IMR-90 (cell line): ENCODE data around the gene C11orf54. TPM values are rescaled to one million over a fixed set of nuclear protein-coding genes. Genes with fewer than 3 reads are reported as not detected.
"Not testable (repeated sequence)": the region's sequence is repeated elsewhere in the genome, so short reads cannot be mapped to it uniquely, and the experiment has no call there.

ENCODE experiments used
- ATAC-seq: fragments of 200-7000 bp; cut with Tn5 transposase; 2 replicates; pipeline ENCODE4 v1.9.1; 2020; ENCODE audit warnings: low read depth, mild to moderate bottlenecking, moderate library complexity
- BruUV-seq: library from RNA; stranded (reverse); fragments of 400-500 nt; replicated peaks from 2 replicates; lab custom pipeline; 2021; lab: Mats Ljungman, UMichigan
- CTCF ChIA-PET: fragments of 300-600 bp; formaldehyde crosslinking; extraction: SDS; loops from one replicate; lab custom pipeline; 2021; ENCODE audit warnings: antibody characterized with exemption; lab: Yijun Ruan, JAX
- POLR2A ChIA-PET: fragments of 300-600 bp; sonication (Branson Sonifier 250); formaldehyde crosslinking; loops from one replicate; lab custom pipeline; 2022; ENCODE audit warnings: antibody characterized with exemption; ENCODE audit not compliant: unreplicated experiment; lab: Charles Lee
- DNase-seq: peaks from one replicate; pipeline ENCODE4 v3.0.0; 2013
- H2AFZ ChIP-seq: replicated peaks from 2 replicates; pipeline ENCODE3; 2013; ENCODE audit warnings: low read length, mild to moderate bottlenecking; ENCODE audit not compliant: poor library complexity
- H2AK5ac ChIP-seq: 2 replicates; pipeline ENCODE4 v1.6.1; 2013; ENCODE audit warnings: low read depth, low read length, inconsistent platforms
- H2AK9ac ChIP-seq: replicated peaks from 2 replicates; pipeline ENCODE3; 2013; ENCODE audit warnings: mild to moderate bottlenecking, low read depth, low read length, moderate library complexity; ENCODE audit not compliant: poor library complexity
- H2BK120ac ChIP-seq: 2 replicates; pipeline ENCODE4 v1.6.1; 2013; ENCODE audit warnings: low read depth, low read length, inconsistent platforms
- H2BK15ac ChIP-seq: 3 replicates; pipeline ENCODE4 v1.6.1; 2013; ENCODE audit warnings: low read depth, low read length, inconsistent platforms
- H2BK20ac ChIP-seq: 2 replicates; pipeline ENCODE4 v1.6.1; 2013; ENCODE audit warnings: low read depth, mild to moderate bottlenecking, inconsistent platforms, low read length, moderate library complexity
- H2BK5ac ChIP-seq: 2 replicates; pipeline ENCODE4 v1.6.1; 2013; ENCODE audit warnings: mild to moderate bottlenecking, low read depth, low read length, inconsistent platforms; ENCODE audit not compliant: poor library complexity, severe bottlenecking
- H3K14ac ChIP-seq: replicated peaks from 2 replicates; pipeline ENCODE4 v1.6.1; 2013; ENCODE audit warnings: low read depth, low read length, inconsistent platforms
- H3K18ac ChIP-seq: 2 replicates; pipeline ENCODE4 v1.6.1; 2013; ENCODE audit warnings: low read depth, low read length, control low read depth
- H3K23ac ChIP-seq: 2 replicates; pipeline ENCODE4 v1.6.1; 2013; ENCODE audit warnings: low read depth, low read length, inconsistent platforms
- H3K27ac ChIP-seq: 2 replicates; pipeline ENCODE4 v1.5.1; 2013; ENCODE audit warnings: mild to moderate bottlenecking, control low read depth, low read length; ENCODE audit not compliant: insufficient read depth
- H3K27me3 ChIP-seq: 2 replicates; pipeline ENCODE4 v1.6.1; 2013; ENCODE audit warnings: low read length; ENCODE audit not compliant: control insufficient read depth, insufficient read depth
- H3K36me3 ChIP-seq: 2 replicates; pipeline ENCODE4 v1.6.1; 2013; ENCODE audit warnings: low read length, mixed read lengths; ENCODE audit not compliant: control insufficient read depth, insufficient read depth
- H3K4ac ChIP-seq: 2 replicates; pipeline ENCODE4 v1.6.1; 2013; ENCODE audit warnings: low read depth, low read length, inconsistent platforms
- H3K4me1 ChIP-seq: 2 replicates; pipeline ENCODE4 v1.6.1; 2013; ENCODE audit warnings: low read length, mixed read lengths; ENCODE audit not compliant: control insufficient read depth, insufficient read depth
- H3K4me2 ChIP-seq: 2 replicates; pipeline ENCODE4 v1.6.1; 2013; ENCODE audit warnings: low read depth, mild to moderate bottlenecking, control low read depth, low read length, moderate library complexity
- H3K4me3 ChIP-seq: 2 replicates; pipeline ENCODE4 v1.5.1; 2013; ENCODE audit warnings: low read depth, mild to moderate bottlenecking, control low read depth, low read length, moderate library complexity; ENCODE audit not compliant: insufficient read depth
- H3K56ac ChIP-seq: 2 replicates; pipeline ENCODE4 v1.6.1; 2013; ENCODE audit warnings: low read length, inconsistent platforms; ENCODE audit not compliant: insufficient read depth; ENCODE audit errors: extremely low read depth
- H3K79me1 ChIP-seq, 2 experiments: 2 replicates each; pipeline ENCODE4 v1.6.1; 2013; ENCODE audit warnings: low read length in 2 of 2, inconsistent platforms in 1 of 2, low read depth in 1 of 2
- H3K9ac ChIP-seq: 2 replicates; pipeline ENCODE4 v1.6.1; 2013; ENCODE audit warnings: low read depth, low read length, control low read depth
- H3K9me1 ChIP-seq: 2 replicates; pipeline ENCODE4 v1.6.1; 2013; ENCODE audit warnings: low read length, inconsistent platforms; ENCODE audit not compliant: insufficient read depth
- H3K9me3 ChIP-seq: 2 replicates; pipeline ENCODE4 v1.6.1; 2013; ENCODE audit warnings: low read length; ENCODE audit not compliant: control insufficient read depth, insufficient read depth
- H4K20me1 ChIP-seq: 2 replicates; pipeline ENCODE4 v1.6.1; 2013; ENCODE audit warnings: low read length, inconsistent platforms; ENCODE audit not compliant: insufficient read depth
- H4K5ac ChIP-seq: 2 replicates; pipeline ENCODE4 v1.6.1; 2013; ENCODE audit warnings: mild to moderate bottlenecking, low read depth, low read length, control low read depth
- H4K8ac ChIP-seq, 2 experiments: 2 replicates each; pipeline ENCODE4 v1.6.1; 2013; ENCODE audit warnings: low read depth in 2 of 2, low read length in 2 of 2, control low read depth in 1 of 2, inconsistent platforms in 1 of 2
- H4K91ac ChIP-seq: 2 replicates; pipeline ENCODE4 v1.6.1; 2013; ENCODE audit warnings: low read depth, low read length, inconsistent platforms; ENCODE audit not compliant: insufficient read depth
- USF2 ChIP-seq: fragments of 150-350 bp; IDR thresholded peaks from 2 replicates; pipeline ENCODE4 v1.6.1; 2017; ENCODE audit warnings: mild to moderate bottlenecking, antibody characterized with exemption, low read length, low read depth
- WGBS, 2 experiments: methylation state at CpG; one replicate each; pipeline versions ENCODE4 v1.1.5 to v1.1.7; 2013; ENCODE audit warnings: missing lambda C conversion rate in 2 of 2; ENCODE audit not compliant: insufficient read length in 1 of 2; ENCODE audit errors: extremely low coverage in 2 of 2; 5-methylcytosine and 5-hydroxymethylcytosine counted together
- dilution Hi-C: fragments of 300-500 bp; cut with HindIII; formaldehyde crosslinking; loops from one replicate; pipeline ENCODE4 v1.14.3; 2018; ENCODE audit warnings: low sequenced_read_pairs; ENCODE audit not compliant: unreplicated experiment
- in situ Hi-C: fragments of 300-500 bp; cut with MboI; formaldehyde crosslinking; loops from 3 replicates; pipeline ENCODE4 v1.14.3; 2019; ENCODE audit warnings: low sequenced_read_pairs, inconsistent platforms, mixed read lengths
- intact Hi-C: fragments of 100-400 bp; cut with micrococcal nuclease; formaldehyde crosslinking; loops from 2 replicates; pipeline ENCODE4 v1.10.0; 2022
- polyA plus RNA-seq, 3 experiments: library from polyadenylated mRNA; depleted of rRNA; stranded (reverse); fragments of >200 nt; gene quantifications; 2 replicates each; pipeline ENCODE4 v1.2.3, GENCODE V29; 2012; ENCODE audit warnings: low replicate concordance in 1 of 3
- total RNA-seq: library from RNA; depleted of rRNA; stranded (reverse); fragments of >200 nt; gene quantifications from 2 replicates; pipeline ENCODE4 v1.2.3, GENCODE V29; 2012

The C11orf54 gene
- total and polyA plus RNA-seq, 2 of the 4 experiments (the other 2 are of a cell fraction), result 13.7 to 16.0 TPM

GRCh38 chr11:93773601-93774200 is 32.2 kb downstream of the C11orf54 start:
- Histone ChIP-seq H3K23ac (no peak overlapping the region), H4K8ac (no peak overlapping the region), H3K36me3 (no peaks in the 10 kb centered on the region), H3K9me3 (peaks cover 2% of the 10 kb centered on the region; the same call in 1 of the 2 replicates), H3K4me2 (no peak overlapping the region), H2BK5ac (no peak overlapping the region), H3K27me3 (no peaks in the 10 kb centered on the region), H2AK5ac (no peak overlapping the region), H3K27ac (no peak overlapping the region), H4K5ac (no peak overlapping the region), H3K4me3 (no peak overlapping the region), H2AFZ (no peak overlapping the region), H2BK15ac (no peak overlapping the region), H3K4me1 (no peaks in the 10 kb centered on the region), H3K9me1 (no peaks in the 10 kb centered on the region), H2BK20ac (no peak overlapping the region), H3K79me1 (no peaks in the 10 kb centered on the region), H3K56ac (no peak overlapping the region), H3K4ac (no peak overlapping the region), H2AK9ac (no peak overlapping the region), H3K14ac (no peak overlapping the region), H4K20me1 (no peaks in the 10 kb centered on the region), H3K9ac (no peak overlapping the region), H2BK120ac (no peak overlapping the region), H4K91ac (no peak overlapping the region), H3K18ac (no peak overlapping the region)
- no CpG with 5 or more reads among the region's 10 CpGs for WGBS, 2 experiments
- ATAC-seq, result no peak
- dilution Hi-C loops, result no loop called here
- no peak for DNase-seq
- no TSS peak for BruUV-seq
- in situ Hi-C loops, result no loop called here
- CTCF ChIA-PET, result no interaction called here
- POLR2A ChIA-PET, result no interaction called here
- intact Hi-C loops, result no loop called here
- no peak for TF ChIP-seq USF2

- BruUV-seq, dilution Hi-C loops: not testable (repeated sequence)
- no CpG with 5 or more reads among the region's 3 CpGs for whole genome bisulfite sequencing, 2 experiments
Measured at GRCh38 chr11:93774560-93774959, 33.1 kb downstream of the C11orf54 start.

More at GRCh38 chr11:93774560-93774959, 33.1 kb downstream of the C11orf54 start:
- H2BK5ac ChIP-seq, H3K27ac ChIP-seq, ATAC-seq, H2AFZ ChIP-seq, H3K9me1 ChIP-seq, H3K27me3 ChIP-seq, H3K23ac ChIP-seq, H2AK5ac ChIP-seq, H3K79me1 ChIP-seq, H4K5ac ChIP-seq, H3K18ac ChIP-seq, H2BK15ac ChIP-seq, in situ Hi-C loops, H2BK120ac ChIP-seq, H4K8ac ChIP-seq, H3K4ac ChIP-seq, DNase-seq, H2BK20ac ChIP-seq, intact Hi-C loops, H3K14ac ChIP-seq, H4K20me1 ChIP-seq, H2AK9ac ChIP-seq, H3K56ac ChIP-seq, H3K36me3 ChIP-seq, H3K4me3 ChIP-seq, POLR2A ChIA-PET, H4K91ac ChIP-seq, H3K4me1 ChIP-seq, H3K9ac ChIP-seq, H3K4me2 ChIP-seq, H3K9me3 ChIP-seq: not testable (repeated sequence)
- CTCF ChIA-PET, result interaction anchor here (0.6 kb wide), 1 partner anchor 26 kb away, joined by 4 read pairs; no protein-coding TSS in a partner anchor
